Neutrophil (primary cell): ENCODE data around the gene ARCN1.

Source experiments
- H3K27ac ChIP-seq: fragments of 200-600 bp; sonication (generic); 2 replicates; pipeline ENCODE4 v1.5.1; 2016; ENCODE audit warnings: mild to moderate bottlenecking, moderate library complexity
- H3K27me3 ChIP-seq: fragments of 200-600 bp; sonication (generic); 2 replicates; pipeline ENCODE4 v1.6.0; 2016; ENCODE audit warnings: mild to moderate bottlenecking
- H3K36me3 ChIP-seq: fragments of 200-600 bp; sonication (generic); 2 replicates; pipeline ENCODE4 v1.5.1; 2017
- H3K4me1 ChIP-seq, 2 experiments: fragments of 200-600 bp in 1 of 2; sonication (generic) in 1 of 2; 1 replicate in 1 of 2; 2 replicates in 1 of 2; pipeline versions ENCODE4 v1.5.1 to v1.6.1; 2013 to 2016; ENCODE audit warnings: low read depth in 1 of 2, low read length in 1 of 2, mild to moderate bottlenecking in 1 of 2, moderate library complexity in 1 of 2; ENCODE audit not compliant: control insufficient read depth in 1 of 2, insufficient read depth in 1 of 2
- H3K4me3 ChIP-seq, 2 experiments: fragments of 200-600 bp in 1 of 2; sonication (generic) in 1 of 2; 1 replicate in 1 of 2; 2 replicates in 1 of 2; pipeline ENCODE4 v1.5.1; 2013 to 2016; ENCODE audit warnings: low read depth in 1 of 2, low read length in 1 of 2, mild to moderate bottlenecking in 1 of 2, moderate library complexity in 1 of 2
- H3K9me3 ChIP-seq: fragments of 200-600 bp; sonication (generic); 2 replicates; pipeline ENCODE4 v1.5.1; 2016
- TF ChIP-seq, protein P1 (sequence below): fragments of 200-600 bp; sonication (generic); IDR thresholded peaks from 2 replicates; pipeline ENCODE4 v1.5.1; 2016; ENCODE audit warnings: antibody characterized with exemption

The ARCN1 gene

DNA sequence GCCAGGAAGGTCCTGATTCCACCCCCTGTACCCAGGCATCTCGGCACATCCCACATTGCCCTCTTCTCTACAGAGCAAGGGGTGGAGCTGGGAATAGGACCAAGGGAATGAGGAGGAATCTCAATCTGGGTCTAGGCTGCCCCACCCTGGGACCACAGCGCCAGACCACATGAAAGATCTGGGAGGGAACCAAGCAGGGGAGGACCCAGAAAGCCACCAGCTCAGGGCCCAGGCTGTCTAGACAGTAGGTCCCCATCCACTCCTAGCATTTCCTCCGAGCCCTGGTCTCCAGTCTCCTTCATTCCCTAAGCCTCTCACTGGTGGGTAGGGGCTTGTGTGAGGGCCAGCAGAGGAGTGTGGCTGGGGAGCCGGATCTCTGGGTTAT lies 46.8 kb downstream of the ARCN1 start:
- H3K4me1 ChIP-seq = peaks cover 0 to 6% of the 10 kb centered on the region in 2 experiments
- TF ChIP-seq, protein P1, sequence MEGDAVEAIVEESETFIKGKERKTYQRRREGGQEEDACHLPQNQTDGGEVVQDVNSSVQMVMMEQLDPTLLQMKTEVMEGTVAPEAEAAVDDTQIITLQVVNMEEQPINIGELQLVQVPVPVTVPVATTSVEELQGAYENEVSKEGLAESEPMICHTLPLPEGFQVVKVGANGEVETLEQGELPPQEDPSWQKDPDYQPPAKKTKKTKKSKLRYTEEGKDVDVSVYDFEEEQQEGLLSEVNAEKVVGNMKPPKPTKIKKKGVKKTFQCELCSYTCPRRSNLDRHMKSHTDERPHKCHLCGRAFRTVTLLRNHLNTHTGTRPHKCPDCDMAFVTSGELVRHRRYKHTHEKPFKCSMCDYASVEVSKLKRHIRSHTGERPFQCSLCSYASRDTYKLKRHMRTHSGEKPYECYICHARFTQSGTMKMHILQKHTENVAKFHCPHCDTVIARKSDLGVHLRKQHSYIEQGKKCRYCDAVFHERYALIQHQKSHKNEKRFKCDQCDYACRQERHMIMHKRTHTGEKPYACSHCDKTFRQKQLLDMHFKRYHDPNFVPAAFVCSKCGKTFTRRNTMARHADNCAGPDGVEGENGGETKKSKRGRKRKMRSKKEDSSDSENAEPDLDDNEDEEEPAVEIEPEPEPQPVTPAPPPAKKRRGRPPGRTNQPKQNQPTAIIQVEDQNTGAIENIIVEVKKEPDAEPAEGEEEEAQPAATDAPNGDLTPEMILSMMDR = no peak
- no peak overlapping the region for H3K27ac ChIP-seq

DNA sequence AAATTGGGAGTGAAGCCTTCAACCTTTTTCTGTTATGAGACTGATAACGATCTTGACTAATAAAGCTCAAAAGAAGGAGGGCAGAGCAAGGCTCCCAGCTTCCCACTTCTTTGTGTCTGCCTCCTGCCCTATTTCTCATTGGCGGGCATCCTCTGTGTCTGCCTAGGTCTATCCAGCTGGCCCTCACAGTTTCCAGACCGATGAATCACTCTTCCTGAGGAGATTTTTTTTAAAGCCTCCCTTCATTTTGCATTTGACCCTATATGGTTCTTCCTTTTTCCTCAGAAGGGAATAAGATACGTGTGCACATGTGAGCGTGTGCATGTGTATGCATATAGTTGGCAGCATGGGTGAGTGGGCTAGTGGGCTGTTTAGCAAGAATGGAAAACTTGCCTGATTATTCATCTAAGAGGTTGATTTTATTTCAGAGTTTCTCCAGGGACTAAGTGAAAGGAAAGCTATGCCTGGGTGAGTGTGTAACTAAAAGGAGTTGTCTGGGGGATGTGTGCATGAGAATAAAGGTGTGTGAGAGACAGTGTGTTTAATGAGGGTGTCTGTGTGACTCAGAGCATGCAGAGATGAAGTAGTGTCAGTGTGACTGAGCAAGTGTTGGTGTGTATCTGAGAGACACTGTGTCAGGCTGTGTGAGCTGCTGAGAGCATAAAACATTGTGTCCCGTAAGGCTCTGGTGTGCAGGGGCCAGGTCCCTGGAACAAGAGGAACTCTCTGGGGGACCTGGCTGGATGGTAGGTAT lies 47.4 kb downstream of the ARCN1 start:
- H3K27me3 ChIP-seq = peaks cover 55% of the 10 kb centered on the region
- no peaks in the 10 kb centered on the region for H3K9me3 ChIP-seq
- H3K27ac ChIP-seq = no peak overlapping the region
- H3K4me3 ChIP-seq = no peak overlapping the region
- H3K4me1 ChIP-seq = peaks cover 0 to 6% of the 10 kb centered on the region in 2 experiments
- TF ChIP-seq, protein P1 = no peak
- H3K36me3 ChIP-seq = no peaks in the 10 kb centered on the region

More for the DNA sequence above, 46.8 kb downstream of the ARCN1 start:
- H3K4me3 ChIP-seq = no peak overlapping the region
- peaks cover 61% of the 10 kb centered on the region for H3K27me3 ChIP-seq
- H3K36me3 ChIP-seq = no peaks in the 10 kb centered on the region
- H3K9me3 ChIP-seq = no peaks in the 10 kb centered on the region

DNA sequence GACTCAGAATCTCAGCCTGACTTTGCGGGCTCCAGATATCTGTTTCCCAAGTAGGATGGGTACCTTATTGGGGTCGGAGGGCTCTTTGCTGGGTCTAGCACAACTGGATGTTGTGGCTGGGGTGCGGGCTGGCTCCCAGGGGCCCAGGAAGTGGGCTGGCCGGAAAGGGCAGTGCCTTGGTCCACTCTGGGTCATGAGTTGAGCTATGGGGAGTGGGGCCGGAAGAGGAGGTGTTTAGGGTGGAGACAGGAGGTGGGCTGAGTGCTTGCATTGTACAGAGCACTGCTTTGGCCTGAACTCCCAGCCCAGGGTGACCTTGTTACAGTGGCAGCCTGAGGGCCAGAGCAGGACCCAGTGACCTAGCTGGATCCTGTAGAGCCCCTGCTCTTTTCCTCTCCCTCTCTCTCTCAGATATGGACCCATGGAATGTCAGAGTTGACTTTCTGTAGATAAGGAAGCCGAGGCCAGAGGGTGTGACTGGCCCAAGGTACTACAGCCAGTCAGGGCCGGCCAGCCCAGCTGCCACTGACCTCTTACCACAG lies 48.4 kb downstream of the ARCN1 start:
- no peaks in the 10 kb centered on the region for H3K36me3 ChIP-seq
- peaks cover 53% of the 10 kb centered on the region for H3K27me3 ChIP-seq
- H3K4me3 ChIP-seq = no peak overlapping the region
- TF ChIP-seq, protein P1 = no peak
- H3K9me3 ChIP-seq = no peaks in the 10 kb centered on the region
- no peak overlapping the region for H3K27ac ChIP-seq
- peaks cover 0 to 6% of the 10 kb centered on the region in 2 experiments for H3K4me1 ChIP-seq

DNA sequence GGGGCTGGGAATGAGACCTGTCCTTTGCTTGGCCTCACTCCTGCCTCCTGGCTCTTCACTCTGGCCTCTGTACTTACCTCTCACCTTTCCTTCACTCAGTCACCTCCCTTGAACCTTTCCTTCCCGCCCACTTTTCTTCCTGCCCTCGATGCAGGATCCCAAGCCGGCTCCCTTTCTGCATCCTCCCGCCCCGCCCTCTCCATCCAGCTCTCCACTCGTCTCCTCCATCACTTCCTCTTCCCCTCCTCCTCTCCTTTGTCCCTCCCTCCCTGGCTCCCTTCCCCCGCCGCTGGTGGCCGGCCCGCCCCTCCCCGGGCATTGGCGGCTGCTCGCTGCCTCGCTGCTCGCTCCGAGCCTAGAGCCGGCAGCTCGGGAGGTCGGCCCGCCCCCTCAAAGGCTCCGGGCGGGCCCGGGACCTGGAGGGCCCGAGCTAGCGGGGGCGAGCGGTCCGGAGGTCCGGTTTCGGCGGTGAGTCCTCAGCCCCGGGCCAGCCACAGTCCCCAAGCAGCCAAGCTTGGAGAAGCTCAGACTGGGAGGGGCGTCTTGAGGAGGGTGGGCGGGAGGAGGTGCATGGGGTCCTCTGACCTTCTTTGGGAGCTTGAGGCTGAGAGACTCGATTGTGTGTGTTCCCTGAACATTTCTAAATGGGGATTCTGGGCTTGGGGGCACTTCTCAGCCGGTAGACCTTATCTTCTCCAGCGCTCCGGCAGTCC lies 49.0 kb downstream of the ARCN1 start:
- H3K4me3 ChIP-seq = peak overlapping the region in 1 of 2 experiments; percentile 24
- no peaks in the 10 kb centered on the region for H3K36me3 ChIP-seq
- H3K4me1 ChIP-seq = peaks cover 0 to 6% of the 10 kb centered on the region in 2 experiments
- no peak overlapping the region for H3K27ac ChIP-seq
- H3K27me3 ChIP-seq = peaks cover 53% of the 10 kb centered on the region
- TF ChIP-seq, protein P1 = no peak
- no peaks in the 10 kb centered on the region for H3K9me3 ChIP-seq

DNA sequence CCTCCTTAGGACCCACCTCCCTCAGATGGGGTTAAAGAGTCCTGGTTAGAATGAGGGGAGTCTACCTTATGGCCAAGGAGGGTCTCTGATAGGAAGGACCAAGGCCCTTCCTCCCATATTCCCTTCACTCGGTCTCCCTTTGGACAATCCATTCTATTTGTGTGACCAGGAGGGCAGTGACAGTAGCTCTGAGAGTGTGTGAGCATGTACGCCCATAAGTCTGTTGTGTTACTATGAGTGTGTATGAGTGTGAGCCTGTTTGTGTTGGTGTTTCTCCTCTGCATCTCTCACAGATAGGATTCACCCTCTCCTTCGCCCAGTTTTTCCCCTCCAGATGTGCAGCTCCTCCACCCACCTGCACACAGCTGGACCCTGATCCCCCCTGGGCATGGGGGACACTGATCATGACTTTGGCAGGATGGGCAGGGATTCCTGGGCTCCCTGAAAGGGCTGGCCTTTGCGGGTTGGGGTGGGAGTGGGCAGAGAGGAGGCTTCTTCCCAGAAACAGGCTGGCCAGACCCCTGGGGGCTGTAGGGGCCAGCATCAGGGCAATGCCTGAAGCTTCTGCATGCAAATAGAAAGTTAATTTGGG lies 49.7 kb downstream of the ARCN1 start:
- no peaks in the 10 kb centered on the region for H3K9me3 ChIP-seq
- no peak overlapping the region for H3K27ac ChIP-seq
- TF ChIP-seq, protein P1 = no peak
- H3K36me3 ChIP-seq = no peaks in the 10 kb centered on the region
- peaks cover 0 to 6% of the 10 kb centered on the region in 2 experiments for H3K4me1 ChIP-seq
- H3K4me3 ChIP-seq = no peak overlapping the region
- peaks cover 53% of the 10 kb centered on the region for H3K27me3 ChIP-seq
